SKM-1 treated with dmso at 0.1 percent for 144 hours (cell line): ENCODE data around the gene SLIT1.

Experiments used
- DNase-seq: peaks from one replicate; lab custom pipeline; 2025; ENCODE audit not compliant: unreplicated experiment; lab: John Stamatoyannopoulos, UW

SLIT1 gene

DNA sequence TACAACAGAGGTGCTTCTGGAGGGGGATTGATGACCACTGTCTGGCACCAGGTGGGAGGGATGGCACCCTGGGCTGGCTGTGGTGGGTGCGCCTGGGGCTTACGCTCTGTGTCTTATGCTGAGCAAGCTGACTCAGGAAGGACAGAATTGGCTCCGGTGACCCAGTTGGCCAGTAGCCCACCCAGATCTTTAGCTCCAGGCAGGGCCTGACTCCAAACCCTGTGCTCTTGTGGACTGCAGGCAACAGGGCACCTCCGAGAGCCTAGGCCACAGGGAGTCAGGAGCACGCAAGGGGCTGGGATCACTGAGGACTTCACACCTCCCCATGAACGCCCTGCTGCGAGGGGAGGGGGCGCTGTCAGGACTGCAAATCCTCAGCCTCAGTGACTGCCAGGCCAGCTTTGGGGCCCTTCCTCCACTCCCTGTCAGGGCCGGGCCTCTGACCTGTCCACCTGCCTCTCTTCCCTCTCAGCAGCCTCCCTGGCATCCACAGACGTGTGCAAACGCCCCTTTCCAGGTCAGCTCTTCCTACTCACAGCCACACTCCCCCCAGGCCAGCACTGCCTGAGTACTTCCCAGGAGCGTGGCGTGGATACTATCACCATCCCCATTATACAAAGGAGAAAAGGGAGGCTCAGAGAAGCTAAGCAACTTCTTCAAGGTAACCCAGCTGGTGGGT, 118.7 kb downstream of the SLIT1 start:
- DNase-seq: no peak

DNA sequence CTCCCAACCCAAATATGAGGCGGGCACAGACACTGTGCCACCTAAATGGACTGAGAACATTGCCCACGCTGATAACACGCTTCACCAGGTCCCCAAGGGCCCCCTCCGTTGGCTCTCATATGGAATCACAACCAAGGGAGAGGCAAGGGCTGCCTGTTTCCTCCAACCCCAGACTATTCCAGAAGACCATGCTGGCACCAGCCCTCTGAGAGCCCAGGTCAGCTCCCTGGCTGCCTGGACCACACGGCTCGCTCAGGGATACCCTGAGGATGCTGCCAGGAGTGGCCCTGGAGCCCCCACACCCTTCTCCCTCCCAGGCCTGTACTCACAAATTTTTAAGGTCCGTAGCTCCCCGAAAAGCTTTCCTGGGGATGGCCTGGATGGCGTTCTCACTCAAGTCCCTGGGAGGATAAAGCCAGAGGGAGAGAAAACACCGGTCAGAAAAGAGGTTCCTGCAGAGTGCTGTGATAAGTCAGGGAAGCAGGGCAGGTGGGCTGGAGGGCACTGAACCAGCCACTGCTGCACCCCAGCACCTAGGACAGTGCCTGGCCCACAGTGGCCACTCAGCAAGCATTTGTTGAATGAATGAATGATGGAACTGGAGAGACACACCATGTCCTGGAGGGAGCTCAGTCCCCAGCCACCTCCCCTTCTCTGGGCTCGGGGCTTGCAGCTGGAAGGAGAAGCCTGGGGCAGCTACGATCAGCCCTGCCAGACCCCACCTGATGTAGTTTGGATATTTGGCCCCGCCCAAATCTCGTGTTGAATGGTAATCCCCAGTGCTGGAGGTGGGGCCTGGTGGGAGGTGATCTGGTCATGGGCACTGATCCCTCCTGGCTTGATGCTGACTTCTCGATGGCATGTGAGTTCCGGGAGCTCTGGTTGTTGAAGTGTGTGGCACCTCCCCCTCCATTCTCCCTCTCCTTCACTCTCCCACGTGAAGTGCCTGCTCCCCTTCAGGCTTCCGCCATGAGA, 119.8 kb downstream of the SLIT1 start:
- DNase-seq: no peak

DNA sequence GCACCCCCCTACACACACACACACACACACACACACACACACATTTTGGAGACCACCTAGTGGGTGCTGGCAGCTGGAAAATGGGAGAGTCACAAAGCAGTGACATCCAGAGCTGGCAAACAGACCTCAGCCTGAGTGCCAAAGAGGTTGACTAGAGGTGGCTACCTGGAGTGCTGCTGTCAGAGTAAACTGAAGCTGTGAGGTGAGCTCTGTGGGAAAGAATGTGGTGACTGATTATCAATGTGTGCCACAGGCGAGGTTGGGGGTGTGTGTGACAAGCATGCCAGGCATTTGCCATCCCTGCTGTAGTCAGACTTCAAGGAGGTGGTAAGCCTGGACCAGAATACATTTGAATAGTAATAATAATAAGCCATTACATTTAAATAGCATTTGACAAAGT, 120.6 kb downstream of the SLIT1 start:
- no peak for DNase-seq

DNA sequence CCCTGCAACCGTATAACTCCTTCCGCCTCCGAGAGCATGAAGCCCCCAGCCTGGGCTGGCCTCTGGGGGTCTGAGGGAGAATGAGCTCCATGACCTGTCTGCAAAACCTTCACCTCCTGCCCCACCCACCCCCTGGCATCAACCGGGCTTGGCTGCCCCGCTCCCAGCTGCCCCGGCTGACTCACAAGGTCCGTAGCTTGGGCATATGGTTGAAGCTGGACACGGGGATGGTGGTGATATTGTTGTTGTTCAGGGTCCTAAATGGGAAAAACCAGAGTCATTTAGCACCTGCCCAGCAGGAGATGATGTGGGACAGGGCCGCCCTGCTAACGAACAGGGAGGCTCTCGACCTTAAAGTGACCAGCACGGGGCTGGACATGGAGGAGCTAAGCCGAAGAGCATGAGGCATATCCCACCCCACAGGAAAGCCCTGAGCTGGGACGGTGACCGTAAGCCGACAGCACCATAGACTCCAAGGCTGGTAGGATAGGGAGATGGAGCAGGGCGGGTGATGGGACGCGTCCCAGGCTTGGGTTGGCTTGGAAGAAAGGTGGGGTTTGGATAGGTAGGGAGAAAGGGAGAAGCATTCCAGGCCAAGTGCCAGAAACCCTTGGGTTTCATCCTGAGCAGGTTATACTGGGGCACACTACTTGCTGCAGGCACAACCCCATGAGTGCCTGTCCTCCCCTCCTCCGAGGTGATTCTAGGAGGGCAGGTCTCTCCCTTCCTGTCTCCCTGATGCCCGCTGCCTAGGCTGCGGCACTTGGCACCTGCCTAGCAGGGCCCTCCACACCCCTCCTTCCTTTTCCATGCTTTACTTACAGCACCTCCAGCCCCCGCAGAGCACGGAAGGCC, 121.5 kb downstream of the SLIT1 start:
- DNase-seq: no peak

DNA sequence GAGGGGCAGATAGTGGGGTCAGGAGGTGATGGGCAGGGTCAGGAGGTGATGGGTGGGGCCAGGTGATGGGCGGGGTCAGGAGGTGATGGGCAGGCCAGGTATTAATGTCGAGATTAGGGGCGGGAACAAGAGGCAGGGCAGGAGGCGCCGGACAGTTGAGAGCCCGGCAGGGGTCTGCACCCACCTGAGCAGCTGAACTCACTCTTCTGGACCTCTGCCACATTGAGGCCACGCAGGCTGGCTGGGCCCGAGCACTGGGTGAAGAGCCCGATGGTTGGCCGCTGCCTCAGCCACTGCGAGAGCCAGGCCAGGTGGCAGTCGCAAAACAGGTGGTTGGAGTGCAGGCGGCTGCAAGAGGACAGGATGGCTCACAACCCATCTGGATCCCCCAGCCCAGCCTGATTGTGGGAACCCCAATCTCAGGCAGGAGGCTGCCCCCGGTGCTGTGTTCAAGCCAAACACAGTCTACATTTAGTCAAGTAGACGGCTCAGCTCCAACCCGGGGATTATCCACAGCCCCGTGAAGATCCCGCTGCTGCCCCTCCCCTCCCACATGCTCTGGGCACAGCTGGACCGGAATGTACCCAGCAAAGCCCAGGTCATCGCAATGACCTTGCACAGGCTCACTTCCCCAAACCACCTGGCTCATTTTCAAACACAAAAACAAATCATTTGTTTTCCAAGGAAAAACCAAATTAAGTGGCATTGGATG, 122.3 kb downstream of the SLIT1 start:
- DNase-seq: no peak

DNA sequence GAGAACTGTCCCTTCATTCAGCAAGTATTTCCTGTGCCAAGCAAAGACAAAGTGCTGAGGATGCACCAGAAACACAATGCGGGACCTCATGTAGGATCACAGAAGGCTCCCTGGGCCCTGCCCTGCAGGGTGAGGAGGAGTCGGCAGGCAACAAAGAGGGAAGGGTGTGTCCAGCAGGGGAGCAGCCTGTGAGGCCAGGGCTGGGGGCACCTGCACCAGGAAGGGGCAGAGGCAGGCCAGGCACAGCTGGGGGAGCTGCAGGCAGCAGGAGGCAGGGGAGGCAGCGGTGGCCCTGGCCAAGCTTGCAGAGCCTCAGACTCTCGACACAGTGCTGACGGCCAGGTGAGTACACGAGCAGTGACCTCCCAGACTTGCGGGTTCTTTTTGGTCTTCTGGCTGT, 123.3 kb downstream of the SLIT1 start:
- no peak for DNase-seq

DNA sequence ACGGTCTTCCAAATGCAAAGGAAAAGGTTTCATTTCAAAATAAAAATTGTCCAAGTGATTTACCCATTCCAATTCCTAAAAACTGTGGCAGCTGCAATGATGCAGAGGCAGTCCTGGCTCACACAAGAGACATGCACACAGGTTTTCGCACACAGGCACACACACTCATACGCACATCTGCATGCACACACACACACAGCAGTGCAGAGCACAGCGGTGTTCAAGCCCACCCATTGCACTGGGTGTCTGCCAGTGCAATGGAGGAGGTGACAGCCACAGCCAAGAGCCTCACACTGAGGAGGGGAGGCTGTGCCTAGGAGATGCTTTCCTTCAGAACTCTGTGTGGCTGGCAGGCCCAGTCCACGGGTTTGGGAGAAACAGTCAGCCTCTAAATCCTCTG, 123.7 kb downstream of the SLIT1 start:
- DNase-seq: no peak

DNA sequence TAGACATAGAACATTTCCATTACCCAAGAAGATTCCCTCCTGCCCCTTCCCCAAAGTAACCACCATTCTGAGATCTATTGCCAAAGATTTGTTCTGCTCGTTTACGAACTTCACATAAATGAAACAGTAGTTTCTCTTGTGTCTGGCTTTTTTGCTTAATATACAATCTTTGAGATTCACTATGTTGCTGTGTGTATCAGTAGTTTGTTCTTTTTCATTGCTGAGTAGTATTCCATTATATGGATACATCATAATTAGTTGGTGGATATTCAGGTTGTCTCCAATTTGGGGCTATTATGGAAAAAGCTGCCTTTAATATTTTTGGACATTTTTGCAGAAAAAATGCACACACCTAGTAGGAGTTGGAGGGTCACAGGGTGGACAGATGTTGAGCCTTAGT, 124.3 kb downstream of the SLIT1 start:
- no peak for DNase-seq

DNA sequence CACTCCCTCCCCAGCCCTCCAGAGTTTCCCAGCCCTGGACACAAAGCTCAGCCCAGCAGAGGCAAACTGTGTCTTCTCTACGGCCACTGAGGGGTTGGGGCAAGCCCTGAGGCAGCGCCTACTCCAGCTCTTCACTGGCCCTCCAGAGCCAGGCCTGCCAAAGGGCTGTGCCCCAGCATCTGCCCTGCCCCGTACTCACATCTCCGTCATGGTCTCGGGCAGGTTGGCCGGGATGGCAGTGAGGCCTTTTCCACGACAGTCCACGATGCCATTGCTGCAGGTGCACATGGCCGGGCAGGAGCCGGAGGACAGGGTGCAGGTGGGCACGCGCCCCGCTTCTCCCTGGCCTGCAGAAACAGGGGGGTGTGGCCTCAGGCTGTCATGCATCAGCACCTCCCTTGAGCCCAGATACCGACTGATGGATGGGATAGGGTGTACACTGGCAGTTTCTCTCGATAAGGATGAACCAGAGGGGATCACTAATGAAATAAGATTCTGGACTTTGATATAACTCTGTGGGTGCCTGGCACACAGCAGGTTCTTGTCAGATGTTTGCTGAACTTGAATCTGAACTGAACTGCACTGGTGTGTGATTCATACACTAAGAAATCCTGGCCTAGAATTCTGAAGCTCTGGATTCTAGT, 125.2 kb downstream of the SLIT1 start:
- DNase-seq: no peak

DNA sequence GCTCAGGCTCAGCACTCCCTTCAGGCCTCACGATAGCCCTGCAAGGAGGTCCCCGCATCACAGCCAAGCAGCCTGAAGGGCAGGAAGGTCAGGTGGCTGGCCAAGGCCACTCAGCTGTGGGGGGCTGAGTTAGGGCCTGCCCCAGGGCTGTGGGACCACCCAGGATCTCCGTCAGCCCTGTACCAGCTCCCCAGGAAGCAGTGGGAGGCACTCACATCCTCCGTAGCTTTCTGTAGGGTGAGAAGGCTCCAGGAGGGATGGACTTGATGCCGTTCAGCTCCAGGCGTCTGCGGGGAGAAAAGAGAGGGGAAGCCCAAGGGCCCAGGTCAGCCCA, 125.9 kb downstream of the SLIT1 start:
- no peak for DNase-seq

DNA sequence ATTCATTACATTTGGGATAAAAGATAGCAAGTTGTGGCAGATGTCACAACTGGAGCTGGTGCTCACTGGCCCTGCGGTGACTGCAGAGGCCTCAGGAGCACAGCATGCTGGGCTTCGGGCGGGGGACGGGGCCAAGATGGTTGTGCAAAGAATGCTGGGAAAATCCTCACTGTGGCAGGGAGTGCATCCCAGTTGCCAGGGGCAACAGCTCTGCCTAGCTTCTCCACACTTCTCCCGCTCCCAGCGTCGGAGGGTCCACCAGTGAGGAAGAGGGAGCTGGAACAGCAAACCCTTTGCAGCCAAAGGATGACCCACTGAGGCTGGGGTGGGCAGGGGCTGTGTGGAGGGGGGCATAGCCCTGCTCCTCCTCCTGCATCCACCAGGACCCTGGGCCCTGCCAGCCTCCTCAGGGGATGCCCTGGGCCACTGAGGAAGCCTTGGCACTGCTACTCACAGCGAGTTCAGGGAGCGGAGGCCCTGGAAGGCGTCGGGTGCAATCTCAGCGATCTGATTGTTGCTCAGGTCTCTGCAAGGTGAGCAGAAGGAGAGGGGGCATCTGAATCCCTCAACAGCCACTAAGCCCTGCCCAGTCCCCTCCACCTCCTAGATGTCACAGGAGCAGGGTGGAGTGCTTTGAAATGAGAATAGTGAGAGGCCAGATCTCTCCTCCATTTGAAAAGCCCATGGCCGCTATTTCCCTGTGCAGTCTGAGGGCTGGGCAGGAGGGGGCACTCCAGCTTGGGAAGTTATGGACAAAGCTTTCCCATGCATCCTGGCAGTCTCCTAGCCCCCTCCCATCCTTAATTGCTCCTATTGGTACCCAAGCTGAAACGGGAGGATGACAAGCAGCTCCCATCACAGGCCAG, 126.5 kb downstream of the SLIT1 start:
- DNase-seq: no peak

DNA sequence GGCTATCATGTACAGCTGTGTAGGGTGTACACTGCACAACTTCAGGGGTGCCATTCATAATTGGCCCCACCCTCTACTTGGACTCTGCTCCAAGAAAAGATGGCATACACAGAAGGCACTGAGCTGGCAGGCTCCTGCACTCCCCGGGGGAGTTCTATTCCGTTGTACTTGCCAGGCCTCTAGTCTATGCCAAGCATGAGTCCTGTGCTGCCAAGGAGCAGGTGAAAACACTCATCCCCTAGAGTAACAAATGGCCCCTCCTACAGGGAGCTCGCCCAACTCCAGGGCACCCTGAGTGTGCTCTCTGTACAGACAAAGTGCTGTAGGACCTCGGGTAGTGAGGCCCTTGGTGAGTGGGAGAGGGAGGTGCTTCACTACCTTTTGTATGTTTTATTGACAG, 127.2 kb downstream of the SLIT1 start:
- no peak for DNase-seq

DNA sequence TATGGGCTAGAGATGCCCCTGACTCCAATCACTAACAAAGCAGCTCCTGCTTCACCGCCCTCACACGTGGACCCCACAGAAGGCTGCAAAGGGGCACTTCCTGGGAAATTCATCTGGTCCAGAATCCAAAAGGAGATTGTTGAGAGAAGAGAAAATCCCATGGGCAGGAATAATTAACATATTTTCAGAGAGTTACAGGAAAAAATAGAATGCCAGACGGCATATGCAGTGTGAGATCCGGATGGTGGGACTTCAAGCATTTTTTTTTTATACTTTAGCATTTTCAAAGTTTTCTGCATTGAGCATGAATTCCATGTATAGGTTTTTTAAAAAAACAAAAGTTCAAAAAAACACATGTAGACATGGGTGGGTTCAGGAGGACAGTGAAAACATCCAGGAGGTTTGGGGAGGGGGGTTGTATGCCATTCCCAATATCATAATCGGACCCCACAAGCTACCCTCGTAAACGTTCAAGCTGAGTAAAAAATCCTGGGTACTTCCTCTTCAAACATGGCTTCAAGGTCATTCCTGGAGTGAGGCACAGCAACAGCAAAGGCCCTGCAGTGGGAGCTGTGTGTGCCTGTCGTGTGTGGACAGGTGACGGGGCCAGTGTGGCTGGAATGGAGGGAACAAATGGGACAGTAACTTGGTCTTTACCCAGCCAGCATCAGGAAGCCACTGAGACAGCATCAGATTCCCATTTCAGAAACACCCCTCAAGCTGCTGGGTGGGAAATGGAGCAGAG, 128.1 kb downstream of the SLIT1 start:
- no peak for DNase-seq

DNA sequence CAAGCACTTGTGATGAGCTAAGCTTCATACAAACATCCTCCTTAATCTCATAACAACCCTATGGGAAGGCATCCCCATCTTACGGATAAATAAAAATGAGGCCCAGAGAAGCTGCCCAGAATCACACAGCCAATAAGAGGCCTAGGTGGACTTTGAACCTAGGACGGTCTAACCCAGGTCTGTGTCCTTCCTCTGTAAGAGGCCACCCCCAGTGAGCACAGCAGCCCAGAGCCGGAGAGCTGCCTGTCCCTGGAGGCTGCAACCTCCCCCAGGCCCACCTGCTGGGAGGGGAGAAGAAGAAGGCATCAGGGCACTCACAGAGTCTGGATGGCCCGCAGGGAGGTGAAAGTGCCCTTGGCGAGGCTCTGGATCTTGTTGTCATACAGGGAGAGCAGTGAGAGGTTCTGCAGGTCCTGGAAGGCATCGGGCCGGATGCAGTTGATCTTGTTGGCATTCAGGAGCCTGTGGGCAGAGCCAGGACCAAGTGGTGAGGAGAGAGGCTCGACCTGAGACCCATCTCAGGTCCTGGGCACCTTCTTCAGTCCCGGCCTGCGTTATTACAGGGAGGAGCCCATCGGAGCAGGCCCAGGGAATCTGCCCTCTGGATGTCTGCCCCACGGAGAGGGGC, 129.6 kb downstream of the SLIT1 start:
- no peak for DNase-seq

DNA sequence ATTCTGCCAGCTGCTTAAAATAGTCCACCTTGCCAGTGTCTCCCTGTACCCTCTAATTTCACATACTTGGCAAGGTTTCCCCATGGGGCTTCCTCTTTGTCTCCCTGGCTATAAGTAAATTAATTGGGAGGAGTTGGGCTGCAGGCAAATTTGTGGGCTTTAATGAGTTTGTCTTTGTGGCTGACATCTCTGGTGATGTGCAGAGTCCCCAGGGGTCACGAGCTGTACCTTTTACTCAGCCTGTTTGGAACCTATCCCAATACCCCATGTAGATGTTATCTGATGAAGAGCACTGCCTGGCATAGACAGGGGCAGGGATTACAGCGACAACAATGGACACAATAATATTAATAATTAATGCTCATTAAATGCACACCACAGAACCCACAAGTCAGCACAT, 132.5 kb downstream of the SLIT1 start:
- no peak for DNase-seq

DNA sequence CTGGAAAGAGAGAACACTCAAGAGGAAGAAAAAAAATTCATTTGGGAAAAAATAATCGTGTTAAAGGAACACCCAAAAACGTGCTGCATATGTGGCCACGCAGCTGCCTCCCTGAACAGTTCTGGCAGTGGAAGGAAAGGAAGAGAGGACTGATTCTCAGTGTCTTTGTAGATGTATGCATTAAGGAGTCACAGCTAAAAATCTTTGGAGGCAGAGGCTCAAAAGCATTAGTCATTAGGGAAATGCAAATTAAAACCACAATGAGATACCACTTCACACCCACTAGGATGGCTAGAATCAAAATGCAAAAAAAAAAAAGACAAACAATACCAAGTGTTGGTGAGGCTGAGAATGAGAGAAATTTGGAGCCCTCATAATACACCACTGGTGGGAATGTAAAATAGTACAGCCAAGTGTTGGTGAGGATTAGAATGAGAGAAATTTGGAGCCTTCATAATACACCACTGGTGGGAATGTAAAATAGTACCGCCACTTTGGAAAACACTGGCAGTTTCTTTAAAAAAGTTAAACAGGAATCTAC, 134.7 kb downstream of the SLIT1 start:
- DNase-seq: no peak

DNA sequence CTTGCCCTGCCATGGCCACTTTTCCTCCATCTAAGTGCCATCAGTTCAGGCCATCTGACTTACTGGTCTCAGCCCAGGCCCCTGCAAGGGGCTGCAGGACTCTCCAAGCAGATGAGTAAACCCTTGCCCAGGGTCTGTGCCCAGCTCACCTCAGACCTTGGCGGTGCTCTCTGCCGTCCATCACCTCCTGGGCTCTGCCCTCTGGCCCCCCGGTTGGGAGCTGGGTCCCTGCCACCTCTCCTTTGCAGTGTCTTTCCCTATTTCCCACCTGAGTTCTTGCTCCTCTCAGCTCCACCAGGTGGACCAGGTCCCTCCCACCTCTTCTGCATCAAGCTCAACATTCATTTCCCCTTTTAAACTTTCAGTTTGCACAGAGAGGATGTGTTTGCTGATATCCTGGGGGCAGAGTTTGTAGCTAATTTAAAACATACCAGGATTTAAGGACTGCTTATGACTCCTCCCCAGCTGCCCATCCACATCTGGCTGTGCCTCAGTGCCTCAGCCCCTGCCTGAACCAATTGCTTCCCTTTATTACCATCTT, 135.5 kb downstream of the SLIT1 start:
- no peak for DNase-seq

DNA sequence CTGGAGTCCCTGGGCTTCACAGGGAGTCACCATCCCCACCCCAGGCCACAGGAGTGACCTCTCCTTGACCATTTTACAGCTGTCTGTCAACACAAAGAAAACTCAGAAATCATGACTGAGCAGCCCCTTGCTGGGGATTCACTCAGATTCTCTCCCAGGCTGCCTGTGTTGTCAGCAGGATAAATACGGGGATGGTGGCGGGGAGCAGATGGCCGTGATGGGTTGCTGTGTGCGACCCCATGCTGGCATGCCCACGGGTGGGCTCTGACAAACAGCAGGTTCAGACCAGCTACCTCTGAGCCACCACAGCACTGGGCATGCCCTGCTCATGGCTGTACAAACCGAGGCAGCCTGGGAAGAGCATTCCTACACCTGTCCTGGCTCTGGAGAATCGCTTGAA, 136.1 kb downstream of the SLIT1 start:
- DNase-seq: no peak
